Measurements from ENCODE around the gene OTULIN.

OTULIN gene

DNA sequence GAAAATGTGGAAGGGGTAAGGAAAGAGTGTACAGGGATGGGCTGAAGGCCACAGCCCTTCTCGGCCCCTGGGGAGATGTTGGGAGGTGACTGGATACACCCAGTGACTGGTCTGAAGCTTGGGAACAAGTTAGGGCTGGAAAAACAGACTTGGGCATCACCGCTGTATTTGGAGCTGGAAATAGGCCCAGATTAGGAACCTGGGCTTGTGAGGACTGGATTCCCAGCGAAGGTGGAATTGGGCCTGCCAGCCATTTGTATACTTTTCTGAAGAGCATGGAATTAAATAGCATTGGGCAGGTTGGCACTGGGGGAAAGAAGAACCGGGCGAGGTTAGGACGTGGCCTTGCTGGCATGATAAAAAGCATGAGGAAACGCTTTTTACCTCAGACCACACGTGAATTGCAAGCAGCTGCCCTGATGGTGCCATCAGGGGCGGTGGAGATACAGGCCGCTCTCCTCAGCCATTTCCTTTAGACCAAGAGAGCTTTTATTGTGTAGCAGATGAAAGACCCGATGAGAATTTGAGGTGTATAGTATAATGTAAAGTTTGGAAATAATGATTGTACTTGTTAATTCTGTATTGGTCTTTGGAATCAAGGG is 37.8 kb downstream of the OTULIN start (continued):
- TF ChIP-seq, protein P1, sequence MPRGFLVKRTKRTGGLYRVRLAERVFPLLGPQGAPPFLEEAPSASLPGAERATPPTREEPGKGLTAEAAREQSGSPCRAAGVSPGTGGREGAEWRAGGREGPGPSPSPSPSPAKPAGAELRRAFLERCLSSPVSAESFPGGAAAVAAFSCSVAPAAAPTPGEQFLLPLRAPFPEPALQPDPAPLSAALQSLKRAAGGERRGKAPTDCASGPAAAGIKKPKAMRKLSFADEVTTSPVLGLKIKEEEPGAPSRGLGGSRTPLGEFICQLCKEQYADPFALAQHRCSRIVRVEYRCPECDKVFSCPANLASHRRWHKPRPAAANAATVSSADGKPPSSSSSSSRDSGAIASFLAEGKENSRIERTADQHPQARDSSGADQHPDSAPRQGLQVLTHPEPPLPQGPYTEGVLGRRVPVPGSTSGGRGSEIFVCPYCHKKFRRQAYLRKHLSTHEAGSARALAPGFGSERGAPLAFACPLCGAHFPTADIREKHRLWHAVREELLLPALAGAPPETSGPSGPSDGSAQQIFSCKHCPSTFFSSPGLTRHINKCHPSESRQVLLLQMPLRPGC (tag by site-specific recombination; IDR thresholded peaks at IDR 0.05), result no peak
- TF ChIP-seq HOXC10 (CRISPR knock-in tag; IDR thresholded peaks at IDR 0.05) (no peak), ZIC2 (tag by site-specific recombination; IDR thresholded peaks at IDR 0.05) (no peak), ZFP3 (tag by site-specific recombination; IDR thresholded peaks at IDR 0.05; ENCODE audit: low read depth) (no peak), ZFHX2 (tag by site-specific recombination; conservative IDR thresholded peaks at IDR 0.05) (no peak), ZNF121 (tag by site-specific recombination; IDR thresholded peaks at IDR 0.05) (no peak), ZNF292 (tag by site-specific recombination; IDR thresholded peaks at IDR 0.05; ENCODE audit: borderline replicate concordance, low read depth) (no peak), ZNF571 (tag by site-specific recombination; IDR thresholded peaks at IDR 0.05) (no peak), ZNF211 (tag by site-specific recombination; IDR thresholded peaks at IDR 0.05; ENCODE audit: low read depth) (no peak), ZSCAN16 (tag by site-specific recombination; IDR thresholded peaks at IDR 0.05) (no peak), ZNF837 (tag by site-specific recombination; IDR thresholded peaks at IDR 0.05) (no peak), ZNF521 (tag by site-specific recombination; IDR thresholded peaks at IDR 0.05) (no peak), ZNF585B (tag by site-specific recombination; IDR thresholded peaks at IDR 0.05) (no peak)

DNA sequence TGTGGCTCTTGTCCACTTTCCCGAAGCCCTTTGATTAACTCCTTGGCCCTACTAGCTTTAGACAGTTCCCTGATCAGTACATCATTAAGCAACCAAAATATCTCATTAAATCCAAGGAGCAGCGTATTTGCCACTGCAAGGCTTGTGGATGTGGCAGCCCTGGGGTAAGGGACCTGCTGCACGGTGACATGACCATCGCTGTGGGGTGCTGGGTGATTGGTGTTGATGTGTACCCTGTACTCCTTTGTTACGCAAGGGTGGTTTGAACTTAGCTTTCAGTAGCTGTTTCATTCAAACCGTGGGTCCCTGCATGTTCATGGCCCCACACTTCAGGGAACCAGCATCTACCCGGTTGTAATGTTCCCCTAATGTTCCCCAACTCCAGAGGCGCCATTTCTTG is 41.0 kb downstream of the OTULIN start:
- TF ChIP-seq ZFP3 (tag by site-specific recombination; IDR thresholded peaks at IDR 0.05; ENCODE audit: low read depth) (no peak), ZNF366 (tag by site-specific recombination; conservative IDR thresholded peaks at IDR 0.05) (no peak), OSR2 (tag by site-specific recombination; IDR thresholded peaks at IDR 0.05) (no peak), HOXC10 (CRISPR knock-in tag; IDR thresholded peaks at IDR 0.05) (no peak), IKZF3 (tag by site-specific recombination; IDR thresholded peaks at IDR 0.05) (no peak)
- TF ChIP-seq, protein P2, sequence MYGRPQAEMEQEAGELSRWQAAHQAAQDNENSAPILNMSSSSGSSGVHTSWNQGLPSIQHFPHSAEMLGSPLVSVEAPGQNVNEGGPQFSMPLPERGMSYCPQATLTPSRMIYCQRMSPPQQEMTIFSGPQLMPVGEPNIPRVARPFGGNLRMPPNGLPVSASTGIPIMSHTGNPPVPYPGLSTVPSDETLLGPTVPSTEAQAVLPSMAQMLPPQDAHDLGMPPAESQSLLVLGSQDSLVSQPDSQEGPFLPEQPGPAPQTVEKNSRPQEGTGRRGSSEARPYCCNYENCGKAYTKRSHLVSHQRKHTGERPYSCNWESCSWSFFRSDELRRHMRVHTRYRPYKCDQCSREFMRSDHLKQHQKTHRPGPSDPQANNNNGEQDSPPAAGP (tag by site-specific recombination; IDR thresholded peaks at IDR 0.05), result no peak
- TF ChIP-seq, protein P3, sequence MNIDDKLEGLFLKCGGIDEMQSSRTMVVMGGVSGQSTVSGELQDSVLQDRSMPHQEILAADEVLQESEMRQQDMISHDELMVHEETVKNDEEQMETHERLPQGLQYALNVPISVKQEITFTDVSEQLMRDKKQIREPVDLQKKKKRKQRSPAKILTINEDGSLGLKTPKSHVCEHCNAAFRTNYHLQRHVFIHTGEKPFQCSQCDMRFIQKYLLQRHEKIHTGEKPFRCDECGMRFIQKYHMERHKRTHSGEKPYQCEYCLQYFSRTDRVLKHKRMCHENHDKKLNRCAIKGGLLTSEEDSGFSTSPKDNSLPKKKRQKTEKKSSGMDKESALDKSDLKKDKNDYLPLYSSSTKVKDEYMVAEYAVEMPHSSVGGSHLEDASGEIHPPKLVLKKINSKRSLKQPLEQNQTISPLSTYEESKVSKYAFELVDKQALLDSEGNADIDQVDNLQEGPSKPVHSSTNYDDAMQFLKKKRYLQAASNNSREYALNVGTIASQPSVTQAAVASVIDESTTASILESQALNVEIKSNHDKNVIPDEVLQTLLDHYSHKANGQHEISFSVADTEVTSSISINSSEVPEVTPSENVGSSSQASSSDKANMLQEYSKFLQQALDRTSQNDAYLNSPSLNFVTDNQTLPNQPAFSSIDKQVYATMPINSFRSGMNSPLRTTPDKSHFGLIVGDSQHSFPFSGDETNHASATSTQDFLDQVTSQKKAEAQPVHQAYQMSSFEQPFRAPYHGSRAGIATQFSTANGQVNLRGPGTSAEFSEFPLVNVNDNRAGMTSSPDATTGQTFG (tag by site-specific recombination; IDR thresholded peaks at IDR 0.05; ENCODE audit: borderline replicate concordance), result no peak
- POLR2A ChIA-PET, result no interaction called here
- Histone ChIP-seq H3K4me1 (ENCODE audit: control insufficient read depth, insufficient read depth, low read length) (no peaks in the 10 kb centered on the region), H3K27ac (ENCODE audit: extremely low read depth, low read depth, low read length) (no peak overlapping the region), H3K4me3 (ENCODE audit: low read depth, low read length) (no peak overlapping the region), H3K9me3 (ENCODE audit: control insufficient read depth, insufficient read depth, low read depth, low read length) (no peaks in the 10 kb centered on the region), H3K36me3 (ENCODE audit: control insufficient read depth in 2 of 2, insufficient read depth in 1 of 2, low read length in 2 of 2) (peaks cover 8 to 53% of the 10 kb centered on the region in 2 experiments)
- CTCF ChIA-PET, result interaction anchor here (0.6 kb wide), 1 partner anchor 296 kb away, joined by 5 read pairs; no protein-coding TSS in a partner anchor

DNA sequence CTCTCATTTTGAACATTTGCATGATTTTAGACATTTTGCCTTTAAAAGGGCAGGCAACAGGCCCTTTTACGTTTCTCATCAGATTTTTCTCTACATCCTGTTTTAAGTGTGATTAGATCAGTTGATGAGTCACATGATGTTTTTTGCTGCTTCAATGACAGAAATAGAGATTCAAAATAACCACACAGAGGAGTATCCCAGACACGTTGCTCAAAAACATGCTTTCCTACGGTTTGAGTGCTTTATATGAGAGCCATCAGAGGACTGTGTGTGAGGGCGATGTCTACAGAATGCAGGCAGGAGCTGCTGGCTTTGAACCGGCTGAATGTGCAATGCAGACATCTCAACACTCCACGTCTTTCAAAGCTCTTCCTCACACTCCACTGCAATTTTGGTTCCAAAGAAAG is 42.1 kb downstream of the OTULIN start:
- Histone ChIP-seq H3K36me3 (ENCODE audit: control insufficient read depth in 2 of 2, insufficient read depth in 1 of 2, low read length in 2 of 2) (peaks cover 12 to 63% of the 10 kb centered on the region in 2 experiments), H3K4me3 (ENCODE audit: low read depth, low read length) (no peak overlapping the region), H3K27ac (ENCODE audit: extremely low read depth, low read depth, low read length) (no peak overlapping the region), H3K4me1 (ENCODE audit: control insufficient read depth, insufficient read depth, low read length) (no peaks in the 10 kb centered on the region), H3K9me3 (ENCODE audit: control insufficient read depth, insufficient read depth, low read depth, low read length) (no peaks in the 10 kb centered on the region)
- POLR2A ChIA-PET, result no interaction called here
- CTCF ChIA-PET, result interaction anchor here (0.9 to 1.8 kb wide), 4 partner anchors 18 to 308 kb away, joined by 3 to 11 read pairs (median 4); no protein-coding TSS in a partner anchor
- TF ChIP-seq, protein P4, sequence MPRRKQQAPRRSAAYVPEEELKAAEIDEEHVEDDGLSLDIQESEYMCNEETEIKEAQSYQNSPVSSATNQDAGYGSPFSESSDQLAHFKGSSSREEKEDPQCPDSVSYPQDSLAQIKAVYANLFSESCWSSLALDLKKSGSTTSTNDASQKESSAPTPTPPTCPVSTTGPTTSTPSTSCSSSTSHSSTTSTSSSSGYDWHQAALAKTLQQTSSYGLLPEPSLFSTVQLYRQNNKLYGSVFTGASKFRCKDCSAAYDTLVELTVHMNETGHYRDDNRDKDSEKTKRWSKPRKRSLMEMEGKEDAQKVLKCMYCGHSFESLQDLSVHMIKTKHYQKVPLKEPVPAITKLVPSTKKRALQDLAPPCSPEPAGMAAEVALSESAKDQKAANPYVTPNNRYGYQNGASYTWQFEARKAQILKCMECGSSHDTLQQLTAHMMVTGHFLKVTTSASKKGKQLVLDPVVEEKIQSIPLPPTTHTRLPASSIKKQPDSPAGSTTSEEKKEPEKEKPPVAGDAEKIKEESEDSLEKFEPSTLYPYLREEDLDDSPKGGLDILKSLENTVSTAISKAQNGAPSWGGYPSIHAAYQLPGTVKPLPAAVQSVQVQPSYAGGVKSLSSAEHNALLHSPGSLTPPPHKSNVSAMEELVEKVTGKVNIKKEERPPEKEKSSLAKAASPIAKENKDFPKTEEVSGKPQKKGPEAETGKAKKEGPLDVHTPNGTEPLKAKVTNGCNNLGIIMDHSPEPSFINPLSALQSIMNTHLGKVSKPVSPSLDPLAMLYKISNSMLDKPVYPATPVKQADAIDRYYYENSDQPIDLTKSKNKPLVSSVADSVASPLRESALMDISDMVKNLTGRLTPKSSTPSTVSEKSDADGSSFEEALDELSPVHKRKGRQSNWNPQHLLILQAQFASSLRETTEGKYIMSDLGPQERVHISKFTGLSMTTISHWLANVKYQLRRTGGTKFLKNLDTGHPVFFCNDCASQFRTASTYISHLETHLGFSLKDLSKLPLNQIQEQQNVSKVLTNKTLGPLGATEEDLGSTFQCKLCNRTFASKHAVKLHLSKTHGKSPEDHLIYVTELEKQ (tag by site-specific recombination; IDR thresholded peaks at IDR 0.05; ENCODE audit: borderline replicate concordance), result no peak
- TF ChIP-seq ZNF2 (tag by site-specific recombination; IDR thresholded peaks at IDR 0.05), result no peak
- TF ChIP-seq, protein P5, sequence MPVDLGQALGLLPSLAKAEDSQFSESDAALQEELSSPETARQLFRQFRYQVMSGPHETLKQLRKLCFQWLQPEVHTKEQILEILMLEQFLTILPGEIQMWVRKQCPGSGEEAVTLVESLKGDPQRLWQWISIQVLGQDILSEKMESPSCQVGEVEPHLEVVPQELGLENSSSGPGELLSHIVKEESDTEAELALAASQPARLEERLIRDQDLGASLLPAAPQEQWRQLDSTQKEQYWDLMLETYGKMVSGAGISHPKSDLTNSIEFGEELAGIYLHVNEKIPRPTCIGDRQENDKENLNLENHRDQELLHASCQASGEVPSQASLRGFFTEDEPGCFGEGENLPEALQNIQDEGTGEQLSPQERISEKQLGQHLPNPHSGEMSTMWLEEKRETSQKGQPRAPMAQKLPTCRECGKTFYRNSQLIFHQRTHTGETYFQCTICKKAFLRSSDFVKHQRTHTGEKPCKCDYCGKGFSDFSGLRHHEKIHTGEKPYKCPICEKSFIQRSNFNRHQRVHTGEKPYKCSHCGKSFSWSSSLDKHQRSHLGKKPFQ (tag by site-specific recombination; IDR thresholded peaks at IDR 0.05), result no peak
- no peak for TF ChIP-seq KLF8 (tag by site-specific recombination; IDR thresholded peaks at IDR 0.05)
- TF ChIP-seq ZNF155 (tag by site-specific recombination; IDR thresholded peaks at IDR 0.05), result no peak
- TF ChIP-seq ZNF76 (tag by site-specific recombination; IDR thresholded peaks at IDR 0.05; ENCODE audit: borderline replicate concordance, low read depth), result no peak
